ENCODE results near the gene EGFR. TPM values are rescaled to one million over a fixed set of nuclear protein-coding genes. Genes with fewer than 3 reads are reported as not detected.

EGFR gene
- total RNA-seq, 4 donors from 2014 or later: 45.5 to 61.1 (median 56.9) TPM

GRCh38 chr7:55066938-55067337 lies 48.1 kb downstream of the EGFR start:
- no peak overlapping the region for H3K4me3 ChIP-seq
- peak overlapping the region in 3 of 4 donors; percentile 25 to 85 (median 25) for H3K27ac ChIP-seq
- no peak for DNase-seq
- H3K27me3 ChIP-seq: no peaks in the 10 kb centered on the region
- no peaks in the 10 kb centered on the region for H3K36me3 ChIP-seq
- no peaks in the 10 kb centered on the region for H3K9me3 ChIP-seq
- H3K4me1 ChIP-seq: peaks cover 0 to 30% (median 0%) of the 10 kb centered on the region in 4 donors
- TF ChIP-seq POLR2A (IDR thresholded peaks at IDR 0.05) (no peak), CTCF (IDR thresholded peaks at IDR 0.05) (no peak)

- TF ChIP-seq CTCF (IDR thresholded peaks at IDR 0.05): no peak
- TF ChIP-seq POLR2A (IDR thresholded peaks at IDR 0.05): no peak
- DNase-seq: no peak
- H3K4me3 ChIP-seq: no peak overlapping the region
- no peaks in the 10 kb centered on the region for H3K36me3 ChIP-seq
- H3K9me3 ChIP-seq: no peaks in the 10 kb centered on the region
- peaks cover 0 to 38% (median under 1%) of the 10 kb centered on the region in 4 donors for H3K4me1 ChIP-seq
- H3K27ac ChIP-seq: no peak overlapping the region
- H3K27me3 ChIP-seq: no peaks in the 10 kb centered on the region
Observed at GRCh38 chr7:55067748-55068147, 48.9 kb downstream of the EGFR start.

- H3K27ac ChIP-seq: no peak overlapping the region
Observed at GRCh38 chr7:55069271-55069792, 50.5 kb downstream of the EGFR start.

DNA sequence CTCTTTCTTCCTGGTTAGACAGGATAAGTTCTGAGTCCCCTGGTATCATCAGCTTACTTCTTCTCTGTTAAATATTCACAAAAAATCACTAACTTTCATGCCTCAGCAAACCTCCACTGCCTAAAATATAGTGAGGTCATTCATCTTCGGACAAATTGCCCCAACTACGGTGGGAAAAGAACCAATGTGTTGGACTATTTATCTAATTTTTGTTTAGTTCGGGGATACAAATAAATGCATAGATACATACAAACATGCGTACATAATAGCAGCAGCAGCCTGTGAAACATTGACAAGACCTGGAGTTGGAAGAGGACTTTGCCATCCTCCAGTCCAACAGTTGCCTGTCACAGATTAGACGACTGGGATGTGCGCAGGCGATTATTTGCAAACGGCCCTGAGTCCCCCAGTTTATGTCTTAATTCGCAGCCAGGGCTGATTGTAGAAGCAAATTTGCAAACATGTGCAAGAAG lies 51.5 kb downstream of the EGFR start:
- peak overlapping the region in 1 of 4 donors; percentile 88 for H3K27ac ChIP-seq
- no peaks in the 10 kb centered on the region for H3K9me3 ChIP-seq
- no peak for DNase-seq
- no peaks in the 10 kb centered on the region for H3K36me3 ChIP-seq
- H3K4me3 ChIP-seq: no peak overlapping the region
- H3K27me3 ChIP-seq: no peaks in the 10 kb centered on the region
- peaks cover 0 to 50% (median 8%) of the 10 kb centered on the region in 4 donors for H3K4me1 ChIP-seq
- TF ChIP-seq POLR2A (IDR thresholded peaks at IDR 0.05) (no peak), CTCF (IDR thresholded peaks at IDR 0.05) (no peak)

More at GRCh38 chr7:55069271-55069792, 50.5 kb downstream of the EGFR start:
- TF ChIP-seq POLR2A (IDR thresholded peaks at IDR 0.05) (no peak), CTCF (IDR thresholded peaks at IDR 0.05) (no peak)
- H3K4me3 ChIP-seq: no peak overlapping the region
- H3K9me3 ChIP-seq: no peaks in the 10 kb centered on the region
- H3K27me3 ChIP-seq: no peaks in the 10 kb centered on the region
- no peak for DNase-seq
- H3K36me3 ChIP-seq: no peaks in the 10 kb centered on the region
- peaks cover 0 to 52% (median 2%) of the 10 kb centered on the region in 4 donors for H3K4me1 ChIP-seq

- no peaks in the 10 kb centered on the region for H3K9me3 ChIP-seq
- DNase-seq: no peak
- H3K4me1 ChIP-seq: peaks cover 0 to 50% (median 8%) of the 10 kb centered on the region in 4 donors
- H3K4me3 ChIP-seq: no peak overlapping the region
- no peak for TF ChIP-seq POLR2A (IDR thresholded peaks at IDR 0.05)
- no peak for TF ChIP-seq CTCF (IDR thresholded peaks at IDR 0.05)
- peak overlapping the region in 1 of 4 donors; percentile 88 for H3K27ac ChIP-seq
- no peaks in the 10 kb centered on the region for H3K27me3 ChIP-seq
- no peaks in the 10 kb centered on the region for H3K36me3 ChIP-seq
Observed at GRCh38 chr7:55070854-55071253, 52.0 kb downstream of the EGFR start.
